Measurements from ENCODE around the gene TEX101.
"Not testable (repeated sequence)": the region's sequence is repeated elsewhere in the genome, so short reads cannot be mapped to it uniquely, and the experiment has no call there.

The TEX101 gene

GRCh38 chr19:43414554-43414953, at the start of gene TEX101:
Gene TEX101 (plus strand): TSS chr19:43414890. CDS start chr19:43415920, 1,030 bp downstream.
- DNase-seq = no peak

DNA sequence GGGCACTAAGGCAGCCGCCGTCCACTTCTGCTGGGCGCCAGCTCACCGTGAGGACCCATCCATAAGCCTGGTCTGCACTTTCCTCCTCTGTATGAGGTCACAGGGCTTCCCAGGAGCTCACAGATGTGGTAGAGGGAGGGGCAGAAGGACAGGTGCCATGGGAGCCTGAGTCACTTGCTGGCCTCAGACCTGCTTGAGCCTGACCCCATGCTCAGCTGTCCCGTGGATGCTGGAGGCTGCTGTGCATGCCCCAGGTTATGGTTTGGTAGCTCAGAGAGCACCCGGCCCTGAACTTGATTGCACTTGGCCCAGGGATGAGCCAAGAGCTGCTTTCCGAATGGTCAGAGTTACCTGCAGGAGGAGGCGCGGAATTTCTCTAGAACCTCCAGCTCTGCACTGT, 49.0 kb upstream of the TEX101 start:
- DNase-seq = not testable (repeated sequence)

DNA sequence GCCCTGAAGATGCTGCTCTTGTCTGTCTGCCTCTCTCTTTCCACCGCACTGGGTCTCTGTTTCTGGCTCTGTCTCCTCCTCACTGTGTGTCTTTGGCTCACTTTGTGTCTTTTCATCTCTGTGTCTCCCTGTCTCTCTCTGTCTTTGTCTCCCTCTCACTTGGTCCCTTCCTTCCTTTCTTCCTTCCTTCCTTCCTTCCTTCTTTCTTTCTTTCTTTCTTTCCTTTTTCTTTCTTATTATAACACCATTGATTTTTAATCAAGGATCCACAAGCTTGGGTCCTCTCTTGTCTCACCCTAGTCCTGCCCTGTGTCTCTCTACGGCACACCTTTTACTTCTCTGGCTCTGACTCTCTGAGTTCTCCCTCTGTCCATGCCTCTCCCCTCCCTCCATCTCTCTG, 46.9 kb upstream of the TEX101 start:
- DNase-seq = no peak

DNA sequence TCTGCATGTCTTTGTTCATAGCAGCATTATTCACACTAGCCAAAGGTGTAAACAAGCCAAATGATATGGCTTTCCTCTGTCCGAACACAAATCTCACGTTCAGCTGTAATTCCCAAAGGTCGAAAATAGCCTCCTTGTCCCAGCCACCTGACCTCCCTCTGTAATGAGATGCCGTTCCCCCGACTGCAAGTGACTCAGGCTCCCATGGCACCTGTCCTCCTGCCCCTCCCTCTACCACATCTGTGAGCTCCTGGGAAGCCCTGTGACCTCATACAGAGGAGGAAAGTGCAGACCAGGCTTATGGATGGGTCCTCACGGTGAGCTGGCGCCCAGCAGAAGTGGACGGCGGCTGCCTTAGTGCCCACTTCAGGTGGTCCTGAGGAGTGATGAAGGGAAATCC, 45.8 kb upstream of the TEX101 start:
- not testable (repeated sequence) for DNase-seq

DNA sequence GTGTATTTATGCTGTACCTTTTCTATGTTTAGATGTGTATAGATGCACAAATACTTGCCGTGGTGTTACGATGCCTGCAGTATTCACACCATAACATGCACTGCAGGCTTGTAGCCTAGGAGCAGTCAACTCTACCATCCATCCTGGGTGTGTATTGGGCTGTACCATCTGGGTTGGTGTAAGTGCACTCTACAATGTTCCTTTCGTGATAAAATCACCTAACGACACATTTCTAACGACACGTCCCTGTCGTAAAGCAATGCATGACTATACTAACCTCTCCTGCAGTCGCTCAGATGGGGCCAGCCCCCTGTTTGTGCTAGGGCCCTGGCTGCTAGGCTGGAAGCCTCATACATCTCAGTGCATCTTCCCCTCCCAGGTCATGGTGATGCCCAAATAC, 42.8 kb upstream of the TEX101 start:
- DNase-seq = no peak

DNA sequence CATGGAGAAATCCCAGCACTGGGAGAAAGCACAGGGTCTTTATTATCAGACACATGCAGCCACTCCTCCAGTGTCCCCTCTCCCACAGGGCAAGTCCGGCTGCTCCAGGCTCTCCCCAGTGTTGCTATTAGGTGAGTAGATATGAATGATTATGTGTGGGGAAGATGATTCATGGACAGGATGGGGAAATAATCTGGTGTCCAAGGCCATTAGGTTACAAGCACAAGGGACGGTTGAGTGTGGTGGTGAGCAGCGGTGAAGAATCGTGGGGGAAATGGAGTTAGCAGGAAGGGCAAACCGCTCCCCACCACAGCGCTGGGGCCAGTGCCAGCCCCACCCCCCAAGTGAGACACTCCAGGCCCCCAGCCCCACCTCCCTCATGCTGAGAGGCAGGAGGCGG, 42.2 kb upstream of the TEX101 start:
- no peak for DNase-seq

DNA sequence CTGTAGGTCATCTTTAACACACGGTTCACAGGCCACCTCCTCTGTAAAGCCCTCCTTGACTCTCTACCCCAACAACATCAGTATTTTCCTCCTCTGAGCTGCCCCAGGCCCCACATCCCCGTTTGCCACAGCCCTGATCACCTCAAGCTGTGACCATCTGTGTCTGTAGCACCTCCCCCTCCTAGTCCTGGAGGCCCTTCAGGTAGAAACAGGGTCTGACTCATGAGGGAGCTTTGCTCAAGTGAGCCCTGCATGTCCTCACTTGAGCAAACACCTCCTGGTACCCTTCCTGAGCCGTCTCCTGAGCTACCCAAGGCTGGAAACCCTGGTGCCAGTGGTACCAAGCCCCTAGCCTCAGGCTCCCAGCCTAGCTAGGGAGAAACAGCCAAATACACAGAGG, 37.1 kb upstream of the TEX101 start:
- not testable (repeated sequence) for DNase-seq

- DNase-seq = no peak
These were observed 34.7 kb upstream of the TEX101 start for GRCh38 chr19:43380008-43380407.

DNA sequence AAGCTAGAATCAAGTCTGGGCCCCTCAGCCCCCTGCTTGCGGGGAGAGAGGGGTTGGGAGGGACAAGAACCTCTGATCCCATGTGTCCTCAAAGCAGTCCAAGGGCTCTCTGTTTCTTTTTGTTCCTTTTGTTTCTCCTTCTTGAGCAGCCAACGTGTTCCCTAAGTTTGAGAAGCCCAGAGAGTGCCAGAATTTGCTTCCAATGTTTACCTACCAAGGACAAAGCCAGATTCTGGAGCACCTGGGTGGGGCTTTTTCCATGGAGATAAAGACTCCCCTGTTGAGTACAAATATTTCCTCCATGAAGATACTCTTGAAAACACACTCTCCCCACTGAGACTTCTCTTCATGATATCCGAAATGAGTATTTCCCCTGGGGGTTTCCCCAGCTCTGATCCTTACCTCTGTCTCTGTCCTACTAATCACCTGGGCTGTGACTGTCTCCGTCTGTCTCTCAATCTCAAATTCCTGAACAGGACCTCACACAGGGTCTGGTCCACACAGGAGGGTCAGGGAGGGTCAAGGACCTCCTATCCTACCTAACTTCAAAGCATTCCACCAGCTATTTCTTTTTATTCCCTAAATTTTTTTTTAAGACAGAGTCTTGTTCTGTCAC, 33.8 kb upstream of the TEX101 start:
- DNase-seq = no peak

DNA sequence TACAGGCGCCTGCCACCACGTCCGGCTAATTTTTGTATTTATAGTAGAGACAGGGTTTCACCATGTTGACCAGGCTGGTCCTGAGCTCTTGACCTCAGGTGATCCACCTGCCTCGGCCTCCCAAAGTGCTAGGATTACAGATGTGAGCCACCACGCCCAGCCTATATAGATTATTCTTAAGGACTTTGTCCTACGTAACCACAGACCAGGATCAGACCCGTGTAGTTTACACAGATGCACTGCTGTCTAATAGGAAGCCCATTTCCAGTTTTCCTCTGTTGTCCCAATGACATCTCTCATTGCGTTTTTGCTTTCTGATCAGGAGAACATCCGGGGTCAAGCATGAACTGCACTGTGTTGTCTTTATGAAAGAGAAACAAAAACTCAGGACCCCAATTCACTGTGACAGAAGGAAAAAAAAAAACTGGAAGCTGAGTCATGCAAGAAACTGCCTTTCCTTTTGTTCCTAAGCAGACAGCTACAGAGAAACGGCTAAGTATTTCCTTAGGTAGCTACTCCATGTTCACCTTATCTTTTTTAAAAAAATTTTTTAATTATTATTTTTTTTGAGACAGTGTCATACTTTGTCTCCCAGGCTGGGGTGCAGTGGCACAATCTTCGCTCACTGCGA, 32.0 kb upstream of the TEX101 start:
- not testable (repeated sequence) for DNase-seq

GRCh38 chr19:43383254-43383653, 31.4 kb upstream of the TEX101 start:
- not testable (repeated sequence) for DNase-seq

DNA sequence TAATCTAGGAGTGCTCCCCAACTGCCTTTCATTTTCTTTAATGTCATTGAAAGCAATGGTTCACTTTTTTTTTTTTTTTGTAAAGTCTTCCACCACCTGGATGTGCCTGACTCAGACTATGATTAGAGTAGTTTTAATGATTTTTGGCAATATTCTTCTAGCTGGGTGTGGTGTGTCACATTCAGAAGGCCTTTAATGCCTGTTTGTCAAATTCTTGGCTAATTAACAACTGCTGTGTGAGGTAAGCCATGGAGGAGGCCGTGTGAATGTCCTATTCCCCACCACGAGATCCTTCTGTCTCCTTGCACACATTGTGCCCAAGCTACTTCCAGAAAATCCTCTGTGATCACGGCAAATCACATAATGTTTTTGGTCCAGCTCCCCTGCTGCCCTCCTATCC, 30.9 kb upstream of the TEX101 start:
- not testable (repeated sequence) for DNase-seq

DNA sequence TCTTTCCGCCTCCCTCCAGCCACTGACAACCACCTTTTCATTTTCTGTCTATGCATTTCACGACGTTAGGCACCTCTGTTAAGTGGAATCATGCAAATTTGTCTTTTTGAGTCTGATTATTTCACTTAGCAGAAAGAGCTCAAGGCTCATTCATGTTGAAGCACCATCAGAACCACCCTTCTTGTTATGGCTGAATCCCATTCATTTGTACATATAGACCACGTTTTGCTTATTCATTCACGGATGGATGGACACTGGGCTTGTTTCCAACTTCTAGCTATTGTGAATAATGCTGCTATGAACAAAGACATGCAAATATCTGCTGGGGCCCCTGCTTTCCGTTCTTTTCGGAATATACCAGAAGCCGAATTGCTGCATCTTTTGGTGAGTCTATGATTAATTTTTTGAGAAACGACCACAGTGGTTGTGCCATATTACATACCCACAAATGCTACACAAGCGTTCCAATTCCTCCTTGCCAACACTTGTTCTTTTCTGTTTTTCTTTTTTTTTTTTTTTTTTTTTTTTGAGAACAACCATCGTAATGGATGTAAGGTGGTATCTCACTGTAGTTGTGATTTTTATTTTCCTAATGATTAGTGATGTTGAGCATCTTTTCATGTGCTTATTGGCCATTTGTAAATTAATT, 23.7 kb upstream of the TEX101 start:
- DNase-seq = not testable (repeated sequence)

GRCh38 chr19:43391552-43391935, 23.1 kb upstream of the TEX101 start:
- DNase-seq = not testable (repeated sequence)

DNA sequence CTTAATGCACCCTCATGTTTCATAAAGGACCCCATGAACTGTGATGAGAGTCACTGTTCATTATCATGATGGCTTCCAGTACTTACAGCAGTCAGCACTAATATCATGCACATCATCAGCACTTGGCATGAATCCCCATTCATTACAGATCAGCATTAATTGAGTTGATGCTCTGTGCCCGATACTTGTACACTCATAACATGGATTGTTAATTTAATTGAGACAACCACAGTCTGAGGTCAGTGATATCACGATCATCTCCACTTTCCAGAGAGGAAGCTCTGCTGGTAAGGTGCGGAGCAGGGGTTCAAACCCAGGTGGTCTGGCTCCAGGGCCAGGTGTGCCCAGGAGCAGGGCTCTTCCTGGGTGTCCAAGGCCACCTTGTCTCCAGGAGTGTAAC, 21.2 kb upstream of the TEX101 start:
- not testable (repeated sequence) for DNase-seq

- DNase-seq = no peak
These were observed 19.1 kb upstream of the TEX101 start for GRCh38 chr19:43395561-43395960.

GRCh38 chr19:43406297-43406696, 8.4 kb upstream of the TEX101 start:
- DNase-seq = no peak

DNA sequence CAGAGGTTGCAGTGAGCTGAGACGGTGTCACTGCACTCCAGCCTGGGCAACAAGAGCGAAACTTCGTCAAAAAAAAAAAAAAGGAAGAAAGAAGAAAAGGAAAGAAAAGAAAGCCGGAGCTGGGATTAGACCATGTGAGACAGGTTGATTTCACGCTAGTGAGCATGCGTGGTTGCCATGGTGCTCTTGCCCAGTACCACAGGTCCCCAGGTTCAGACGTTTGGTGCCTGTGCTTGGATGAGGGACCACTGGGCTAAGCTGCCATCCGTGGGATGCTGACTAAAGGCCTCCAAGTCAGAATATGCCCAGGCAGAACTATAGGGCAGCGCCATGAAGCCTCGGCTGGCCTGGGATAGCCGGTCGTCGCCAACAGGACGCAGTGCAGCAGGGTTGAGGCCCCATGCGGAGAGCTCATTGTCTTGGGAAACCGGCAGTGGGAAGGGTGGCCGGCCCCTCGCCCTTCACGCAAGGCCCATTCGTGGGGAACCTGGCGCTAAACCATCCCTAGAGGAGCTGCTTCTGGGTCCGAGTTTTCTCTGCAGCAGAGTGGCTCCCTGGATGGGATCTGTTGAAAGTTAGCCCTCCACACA, 7.2 kb upstream of the TEX101 start:
- DNase-seq = no peak

DNA sequence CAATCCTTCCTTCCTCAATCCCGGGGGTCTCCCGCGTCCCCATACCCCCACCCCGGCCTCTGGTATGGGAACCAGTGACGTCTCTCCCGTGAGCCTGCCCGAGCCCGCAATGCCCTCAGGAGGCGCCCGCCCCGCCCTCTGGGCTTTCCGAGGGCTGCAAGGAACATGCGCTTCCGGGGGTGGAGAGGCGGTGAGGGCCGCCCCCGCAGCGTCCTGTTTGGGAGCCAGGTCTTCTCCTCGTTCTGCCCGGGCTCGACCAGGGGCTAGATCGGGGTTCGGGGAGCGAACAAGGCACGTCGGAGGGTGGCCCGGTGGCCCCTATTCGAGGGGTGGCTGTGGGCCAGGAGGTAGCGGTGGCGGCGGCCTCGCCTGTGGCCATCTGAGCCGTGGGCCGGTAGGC, 6.6 kb upstream of the TEX101 start:
- DNase-seq = no peak

DNA sequence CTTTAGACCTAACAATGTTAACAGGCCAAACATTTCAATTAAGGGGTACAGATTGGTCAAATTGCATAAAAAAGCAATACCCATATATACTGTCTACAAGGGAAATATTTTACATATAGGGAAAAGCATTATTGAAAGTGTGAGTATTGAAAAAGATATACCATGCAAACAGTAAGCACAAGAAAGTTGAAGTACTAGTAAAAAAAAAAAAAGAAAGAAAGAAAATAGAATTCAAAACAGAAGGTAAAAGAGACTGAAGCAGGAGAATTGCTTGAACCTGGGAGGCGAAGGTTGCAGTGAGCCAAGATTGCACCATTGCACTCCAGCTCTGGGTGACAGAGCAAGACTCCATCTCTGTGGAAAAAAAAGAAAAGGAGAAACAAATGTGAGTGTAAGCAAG, 5.3 kb upstream of the TEX101 start:
- DNase-seq = no peak

DNA sequence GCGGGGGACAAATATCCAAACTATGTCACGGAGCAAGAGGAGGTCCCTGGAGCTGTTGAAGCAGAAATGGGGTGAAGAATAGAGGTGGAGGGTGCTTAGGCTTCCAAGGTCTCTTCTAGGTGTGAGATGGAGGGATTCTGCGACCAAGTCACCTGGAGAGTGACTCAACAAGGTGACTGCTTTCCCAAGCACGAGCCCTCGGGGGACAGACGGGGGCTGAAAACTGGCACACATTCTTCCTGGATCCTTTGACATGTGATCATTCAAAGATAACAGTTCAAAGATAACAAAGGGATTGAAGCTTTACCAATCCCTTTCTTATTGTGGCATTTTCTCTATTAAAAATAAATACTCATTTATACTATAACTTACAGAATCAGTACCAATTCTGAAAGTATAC, 2.2 kb upstream of the TEX101 start:
- no peak for DNase-seq

DNA sequence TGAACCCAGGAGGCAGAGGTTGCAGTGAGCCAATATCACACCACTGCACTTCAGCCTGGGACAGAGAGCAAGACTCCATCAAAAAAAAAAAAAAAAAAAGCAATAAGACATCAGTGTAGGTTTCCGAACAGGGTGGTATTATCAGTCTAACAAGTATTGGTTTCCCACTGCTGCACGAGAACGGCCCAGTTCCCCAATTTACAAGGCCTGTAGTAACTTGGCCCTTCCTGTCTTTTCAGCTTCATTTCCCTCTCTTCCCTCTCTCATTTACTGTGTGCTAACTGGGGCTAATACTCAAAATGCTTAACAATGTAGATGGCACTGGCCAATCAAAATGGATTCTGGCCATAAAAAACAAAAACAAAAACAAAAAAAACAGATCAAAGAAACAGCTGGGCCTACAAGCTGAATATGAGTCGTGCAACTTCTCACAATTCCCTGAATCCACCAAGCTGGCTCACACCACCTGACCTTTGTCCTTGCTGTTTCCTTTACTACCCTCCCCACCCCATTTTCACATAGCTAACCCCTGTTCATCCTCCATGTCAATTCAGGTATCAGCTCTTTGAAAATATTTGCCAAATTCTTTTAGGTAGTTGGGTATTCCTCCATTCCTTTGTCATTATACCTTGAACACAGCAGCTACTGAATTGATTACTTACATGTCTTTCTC, 2.4 kb downstream of the TEX101 start:
- DNase-seq = no peak

GRCh38 chr19:43420954-43421353, 6.3 kb downstream of the TEX101 start:
- DNase-seq = no peak
